ENCODE measurements around the gene SPP2.

Gene SPP2

DNA sequence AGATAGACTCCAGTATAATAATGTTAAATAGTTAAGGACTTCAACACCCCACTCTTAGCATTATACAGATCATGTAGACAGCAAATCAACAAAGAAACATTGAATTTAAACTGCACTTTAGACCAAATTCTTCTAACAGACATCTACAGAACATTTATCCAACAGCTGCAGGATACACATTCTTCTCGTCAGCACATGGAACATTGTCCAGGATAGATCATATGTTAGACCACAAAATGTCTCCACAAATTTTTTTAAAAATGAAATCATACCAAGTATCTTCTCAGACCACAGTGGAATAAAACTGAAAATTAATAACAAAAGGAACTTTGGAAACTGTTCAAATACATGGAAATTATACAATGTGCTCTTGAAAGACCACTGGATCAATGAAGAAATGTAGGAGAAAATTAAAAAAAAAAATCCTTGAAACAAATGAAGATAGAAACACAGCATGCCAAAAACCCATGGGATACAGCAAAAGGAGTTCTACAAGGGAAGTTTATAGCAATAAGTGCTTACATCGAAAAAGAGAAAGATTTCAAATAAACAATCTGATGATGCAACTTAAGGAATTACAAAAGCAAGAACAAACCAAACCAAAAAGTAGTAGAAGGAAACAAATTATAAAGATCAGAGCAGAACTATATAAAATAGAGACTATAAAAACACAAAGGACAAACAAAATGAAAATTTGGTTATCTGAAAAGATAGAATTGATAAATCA, 12.3 kb upstream of the SPP2 start:
- DNase-seq, result no peak

DNA sequence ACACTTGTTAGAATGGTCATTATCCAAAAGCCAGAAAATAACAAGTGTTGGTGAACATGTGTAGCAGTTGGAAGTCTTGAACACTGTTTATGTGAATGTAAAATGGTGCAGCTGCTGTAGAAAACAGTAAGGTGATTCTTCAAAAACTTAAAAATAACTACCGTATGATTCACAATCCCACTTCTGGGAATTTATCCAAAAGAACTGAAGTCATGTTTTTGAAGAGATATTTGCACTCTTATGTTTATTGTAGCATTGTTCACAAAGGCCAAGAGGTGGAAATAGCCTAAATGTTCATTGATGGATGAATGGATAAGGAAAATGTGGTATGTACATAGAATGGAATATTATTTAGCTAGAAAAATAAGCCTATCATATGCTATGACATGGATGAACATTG, 6.3 kb upstream of the SPP2 start:
- no peak for DNase-seq

DNA sequence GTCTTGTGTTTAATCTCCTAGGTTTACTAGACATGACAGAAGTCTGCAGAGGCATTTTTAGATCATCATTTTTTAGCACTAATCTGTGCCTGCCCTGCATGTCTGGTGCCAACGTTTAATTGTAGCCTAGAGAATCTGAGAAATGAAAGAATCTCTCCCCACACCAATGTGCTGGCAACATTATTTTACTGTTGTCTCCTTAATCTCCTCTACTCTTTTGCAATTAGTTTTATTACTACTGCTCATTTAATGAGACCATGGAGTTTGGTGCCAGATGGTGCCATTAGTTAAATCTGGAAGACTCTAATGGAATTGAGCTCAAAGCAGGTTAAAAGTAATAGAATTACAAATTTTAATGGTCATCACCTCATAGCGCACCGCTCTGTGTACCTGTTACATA, 4.0 kb upstream of the SPP2 start:
- DNase-seq, result no peak

DNA sequence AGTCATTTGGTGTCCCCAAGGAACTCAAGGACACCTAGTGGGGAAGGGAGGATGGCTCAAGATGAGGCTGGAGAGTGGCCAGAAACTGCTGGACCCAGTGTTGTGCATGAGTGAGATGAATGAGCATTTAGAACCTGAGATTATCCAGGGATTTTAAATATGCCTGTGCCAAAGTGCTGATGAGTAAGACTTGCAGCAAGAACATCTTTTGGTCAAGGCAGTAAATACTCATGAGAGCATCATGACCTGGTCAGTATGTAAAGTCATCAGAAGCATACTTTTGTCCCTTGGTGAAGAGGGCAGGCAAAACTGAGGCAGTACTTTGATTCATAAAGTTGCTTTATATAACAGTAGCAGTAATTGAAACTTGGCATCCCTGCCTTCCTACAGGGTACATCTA, 3.1 kb upstream of the SPP2 start:
- no peak for DNase-seq

DNA sequence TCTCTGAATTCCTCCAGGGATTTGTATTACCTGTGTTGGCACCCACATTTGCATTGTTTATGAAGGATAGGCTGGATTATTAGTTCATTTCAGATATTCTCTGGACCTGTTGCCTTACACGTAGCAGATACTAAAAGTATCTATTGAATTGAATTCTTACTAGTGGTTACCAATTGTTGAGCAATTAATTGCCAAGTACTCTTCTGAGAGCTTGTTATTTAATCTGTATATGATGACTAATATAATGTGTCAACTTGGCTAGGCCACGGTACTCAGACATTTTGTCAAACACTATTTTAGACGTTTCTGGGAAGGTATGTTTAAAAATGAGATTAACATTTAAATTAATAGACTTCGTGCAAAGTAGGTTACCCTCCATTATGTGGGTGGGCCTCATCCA, 2.5 kb upstream of the SPP2 start:
- no peak for DNase-seq

DNA sequence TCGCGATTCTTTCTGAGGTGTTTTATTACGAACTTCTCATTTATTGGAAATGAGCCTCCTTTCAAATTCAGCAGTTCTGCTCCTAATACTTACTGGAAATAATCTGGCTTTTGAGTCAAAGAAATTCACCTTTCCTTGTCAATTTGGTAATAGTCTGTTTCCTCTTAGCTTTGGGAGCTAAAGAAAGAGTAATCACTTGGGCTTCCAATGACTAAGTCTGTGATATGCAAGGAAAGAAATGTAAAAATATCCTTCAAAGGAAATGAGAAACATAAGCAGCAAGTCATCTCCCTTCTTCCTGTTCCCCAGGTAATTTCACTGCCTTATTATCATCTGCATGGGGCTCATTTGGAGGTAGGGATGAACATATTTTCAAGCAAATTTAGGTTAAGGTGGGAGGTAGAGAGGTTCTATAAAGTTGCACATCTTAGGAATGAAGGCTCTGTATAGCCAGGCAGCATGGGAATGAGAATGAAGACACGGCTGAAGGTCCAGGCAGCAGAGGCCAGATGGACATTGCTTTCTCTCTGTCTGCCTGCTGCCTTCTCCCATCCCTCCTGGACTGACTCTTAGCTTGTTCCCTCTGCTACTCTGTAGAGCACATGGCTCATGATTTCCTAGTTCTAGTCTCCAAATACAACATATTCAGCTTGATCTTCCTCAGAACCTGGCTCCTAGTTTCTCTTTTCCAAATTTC, 1.0 kb downstream of the SPP2 start:
- no peak for DNase-seq

DNA sequence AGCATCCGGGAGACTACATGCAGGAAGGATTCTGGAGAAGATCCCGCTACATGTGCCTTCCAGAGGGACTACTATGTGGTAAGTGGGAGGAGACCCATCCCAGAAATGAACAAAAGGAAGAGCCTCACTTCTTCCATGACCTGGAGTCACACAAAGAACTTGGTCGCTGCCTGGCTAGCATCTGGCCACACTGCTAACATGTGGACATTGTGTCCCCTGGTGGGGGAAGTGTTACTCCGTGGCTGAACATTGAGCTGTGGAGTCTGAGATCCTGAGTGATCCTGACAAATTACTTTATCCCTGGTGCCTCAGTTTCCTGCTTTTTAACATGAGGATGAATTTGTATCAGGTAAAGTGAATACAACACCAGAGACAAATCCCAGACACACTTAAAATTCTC, 8.4 kb downstream of the SPP2 start:
- DNase-seq, result no peak

DNA sequence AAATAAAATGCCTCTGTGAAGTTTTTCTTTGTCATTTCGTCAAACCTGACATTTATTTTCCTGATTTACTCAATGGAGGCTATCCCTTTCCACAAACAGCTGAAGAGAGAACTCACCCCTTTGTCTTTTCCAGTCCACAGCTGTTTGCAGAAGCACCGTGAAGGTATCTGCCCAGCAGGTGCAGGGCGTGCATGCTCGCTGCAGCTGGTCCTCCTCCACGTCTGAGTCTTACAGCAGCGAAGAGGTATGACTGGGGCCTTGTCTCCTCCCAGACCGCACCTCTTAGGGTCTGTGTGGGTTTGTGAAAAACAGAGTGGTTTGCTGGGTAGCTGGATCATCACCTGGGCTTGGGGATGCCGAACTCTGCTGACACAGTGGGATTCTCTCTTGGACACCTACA, 9.7 kb downstream of the SPP2 start:
- no peak for DNase-seq

DNA sequence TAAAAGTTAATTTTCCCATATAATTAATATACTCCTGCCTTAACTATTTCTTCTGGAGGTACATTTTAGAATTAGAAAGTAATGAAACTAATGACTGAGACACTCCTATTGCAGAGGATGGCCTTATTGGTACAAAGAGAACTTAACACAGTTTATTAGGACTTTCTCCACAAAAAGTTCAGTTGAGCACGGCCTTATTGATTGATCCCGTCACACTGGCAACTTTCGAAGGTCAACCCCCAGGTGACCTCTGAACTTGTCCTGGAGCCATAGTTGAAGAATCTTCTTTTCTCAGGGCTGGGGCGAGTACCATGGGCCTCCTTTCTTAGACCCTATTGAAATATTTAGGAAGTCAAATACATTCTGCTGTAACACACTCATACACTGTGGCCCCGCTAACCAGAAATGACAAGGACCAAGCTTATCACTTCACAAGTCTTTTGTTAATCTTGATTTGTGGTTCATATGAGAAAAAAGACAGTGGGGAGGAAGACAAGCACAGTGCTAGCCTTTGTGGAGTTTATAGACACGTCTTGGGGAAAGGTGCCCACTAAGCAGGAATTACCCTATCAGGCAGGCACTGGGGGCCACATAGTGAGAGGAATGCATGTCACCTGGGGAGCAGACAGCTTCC, 11.2 kb downstream of the SPP2 start:
- no peak for DNase-seq

DNA sequence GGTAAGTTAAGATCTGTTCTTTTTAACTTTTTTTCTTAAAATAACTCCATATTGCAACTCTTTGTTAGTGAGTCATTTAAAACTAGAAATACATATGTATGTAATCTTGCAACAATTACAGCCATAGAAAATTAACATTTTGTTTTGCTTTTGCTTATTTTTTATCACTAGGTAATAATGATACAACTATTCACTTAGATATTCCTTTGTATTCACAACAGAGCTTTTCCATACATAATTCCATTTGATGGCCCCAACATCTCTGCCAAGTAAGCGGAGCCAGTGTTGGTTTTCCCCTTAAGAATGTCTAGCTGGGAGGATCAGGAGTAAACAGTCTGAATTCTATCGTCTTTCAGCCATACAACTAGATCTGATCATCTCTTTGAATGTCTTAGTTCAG, 16.1 kb downstream of the SPP2 start:
- DNase-seq, result no peak

DNA sequence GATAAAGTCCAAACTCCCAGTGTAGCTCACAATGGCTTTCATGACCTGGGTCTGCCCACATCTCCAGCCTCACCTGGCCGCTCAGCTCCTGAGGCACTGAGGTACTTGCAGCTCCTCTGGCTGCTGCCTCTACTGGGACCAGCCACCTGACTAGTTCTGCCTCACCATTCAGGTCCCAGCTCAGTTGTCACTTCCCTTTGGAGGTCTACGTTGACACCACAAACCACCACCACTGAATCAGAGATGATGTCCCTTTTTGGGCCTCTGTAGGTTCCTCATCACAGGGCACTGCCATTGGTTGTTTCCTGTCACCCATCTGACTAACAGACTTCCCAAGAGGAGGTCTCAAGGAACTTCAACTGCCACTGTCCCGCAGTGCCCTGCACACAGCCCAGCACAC, 21.2 kb downstream of the SPP2 start:
- no peak for DNase-seq

DNA sequence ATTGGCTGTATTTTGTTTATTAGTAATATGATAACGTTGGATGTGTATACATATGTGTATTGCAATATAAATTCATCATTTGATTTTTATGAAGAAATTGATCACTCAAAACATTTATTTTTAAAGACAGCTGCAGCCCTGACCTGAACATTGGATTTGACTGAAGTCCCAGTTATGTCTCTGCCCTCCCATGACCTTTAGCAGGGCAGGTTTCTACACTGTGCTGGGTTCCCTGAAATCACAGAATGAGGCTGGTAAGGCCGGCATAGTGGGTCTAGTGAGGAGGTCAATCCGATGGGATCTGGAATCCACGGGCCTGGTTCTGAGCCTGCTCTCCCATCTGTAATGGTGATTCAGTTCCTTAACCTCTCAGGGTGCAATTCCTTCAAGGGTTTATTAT, 22.0 kb downstream of the SPP2 start:
- no peak for DNase-seq

DNA sequence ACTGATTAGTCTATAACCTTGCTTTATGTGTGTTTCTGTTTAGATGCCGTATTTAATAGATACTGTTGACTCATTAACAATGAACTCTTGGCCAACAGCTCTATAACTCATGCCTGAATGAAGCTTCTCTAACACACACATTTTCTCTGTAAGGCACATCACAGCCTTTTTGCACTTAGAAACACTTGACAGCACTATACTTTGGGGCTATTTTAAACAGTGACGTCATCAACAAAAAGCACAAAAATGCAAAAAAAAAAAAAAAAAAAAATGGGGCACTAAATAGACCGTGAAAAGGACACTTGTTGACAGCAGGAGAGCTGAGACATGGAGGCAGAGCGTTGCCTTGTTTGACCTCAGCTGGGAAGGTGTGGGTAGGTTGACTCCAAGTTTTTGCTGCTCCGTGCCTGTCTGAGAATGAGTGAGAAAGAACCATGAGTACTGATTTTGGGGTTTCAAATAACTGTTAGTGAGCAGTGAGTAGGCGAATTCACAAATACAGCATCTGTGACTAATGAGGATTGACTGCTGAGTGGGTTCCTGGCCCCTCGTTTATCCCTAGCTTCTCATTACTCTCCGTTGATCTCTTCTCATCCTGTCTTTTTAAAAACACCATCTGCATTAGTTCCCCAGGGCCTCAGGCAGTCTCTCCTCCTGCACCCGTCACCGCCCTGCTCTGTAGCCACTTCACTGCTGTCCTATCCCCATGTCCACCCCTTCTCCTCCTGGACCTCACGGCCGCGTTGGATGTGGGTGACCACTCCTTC, 24.4 kb downstream of the SPP2 start:
- DNase-seq, result no peak

DNA sequence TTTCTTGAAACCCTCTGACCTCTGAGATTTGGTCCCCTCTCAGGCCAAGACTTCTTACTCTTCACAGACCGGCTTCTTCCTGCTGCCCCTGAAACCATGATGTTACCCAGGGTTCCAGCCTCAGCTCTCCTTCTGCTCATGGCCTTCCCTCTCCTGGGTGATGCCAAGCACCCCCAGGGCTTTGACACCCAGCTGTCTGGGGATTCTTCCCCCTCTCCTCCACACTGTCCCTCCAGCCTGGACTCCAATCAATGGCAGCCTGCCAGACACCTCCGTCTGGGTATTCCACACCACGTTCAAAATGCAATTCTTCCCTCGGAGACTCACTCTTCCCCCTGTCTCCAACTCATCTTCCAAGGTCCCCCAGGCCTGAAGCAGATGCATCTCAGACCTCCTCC, 25.0 kb downstream of the SPP2 start:
- no peak for DNase-seq

DNA sequence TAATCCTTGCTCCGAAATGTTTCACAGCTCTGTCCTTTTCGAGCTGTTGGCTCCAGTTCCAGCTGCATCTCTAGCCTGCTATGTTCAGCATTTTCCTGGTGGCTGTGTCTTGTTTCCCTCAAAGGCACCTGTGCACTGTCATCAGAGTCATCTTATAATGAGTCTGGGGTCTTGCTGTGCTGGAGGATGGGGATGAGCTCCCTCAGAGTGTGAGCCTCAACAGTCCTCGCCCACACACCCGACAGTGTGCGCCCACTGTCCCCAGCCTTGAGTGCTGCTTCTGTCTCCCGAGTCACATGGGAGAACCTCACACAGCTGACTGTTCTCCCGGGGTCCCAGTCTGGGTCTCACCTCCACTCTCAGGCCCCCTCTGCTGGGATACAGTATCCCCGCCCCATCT, 25.4 kb downstream of the SPP2 start:
- no peak for DNase-seq

DNA sequence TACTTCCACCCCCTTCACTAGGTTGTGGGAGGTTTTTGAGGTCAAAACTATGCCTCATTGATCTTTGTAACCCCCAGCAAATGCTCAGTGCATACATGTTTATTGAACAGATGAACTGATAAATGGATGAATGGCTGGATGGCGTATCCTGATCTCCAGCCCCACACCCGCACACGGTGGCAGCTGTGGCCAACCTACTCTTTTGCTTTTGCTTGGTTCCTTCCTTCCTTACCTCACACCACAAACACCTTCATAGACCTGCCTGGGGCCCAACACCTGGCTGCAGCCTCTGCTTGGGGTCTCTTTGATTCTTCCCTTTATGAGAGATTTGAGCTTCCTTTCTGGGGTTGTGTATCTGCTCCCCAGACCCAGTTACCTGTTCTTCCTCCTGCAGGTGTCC, 25.9 kb downstream of the SPP2 start:
- DNase-seq, result no peak

DNA sequence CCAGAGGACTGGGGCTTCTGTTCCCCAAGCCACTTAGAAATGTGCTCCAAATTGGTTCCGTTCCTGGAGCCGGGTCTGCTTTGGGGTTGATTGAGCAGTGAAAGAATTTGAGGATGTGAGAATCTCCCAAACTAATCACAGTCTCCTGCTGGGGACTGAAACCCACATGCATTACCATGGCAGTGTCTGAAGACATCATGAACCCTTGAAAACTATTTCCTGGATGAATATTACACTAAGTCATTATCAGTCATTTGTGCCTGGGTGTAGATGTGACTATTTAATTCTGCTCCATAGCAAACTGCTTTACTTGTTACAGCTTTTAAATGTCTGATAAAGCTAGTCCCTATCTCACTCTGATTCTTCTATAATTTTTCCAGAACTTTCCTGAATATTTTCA, 27.6 kb downstream of the SPP2 start:
- DNase-seq, result no peak

DNA sequence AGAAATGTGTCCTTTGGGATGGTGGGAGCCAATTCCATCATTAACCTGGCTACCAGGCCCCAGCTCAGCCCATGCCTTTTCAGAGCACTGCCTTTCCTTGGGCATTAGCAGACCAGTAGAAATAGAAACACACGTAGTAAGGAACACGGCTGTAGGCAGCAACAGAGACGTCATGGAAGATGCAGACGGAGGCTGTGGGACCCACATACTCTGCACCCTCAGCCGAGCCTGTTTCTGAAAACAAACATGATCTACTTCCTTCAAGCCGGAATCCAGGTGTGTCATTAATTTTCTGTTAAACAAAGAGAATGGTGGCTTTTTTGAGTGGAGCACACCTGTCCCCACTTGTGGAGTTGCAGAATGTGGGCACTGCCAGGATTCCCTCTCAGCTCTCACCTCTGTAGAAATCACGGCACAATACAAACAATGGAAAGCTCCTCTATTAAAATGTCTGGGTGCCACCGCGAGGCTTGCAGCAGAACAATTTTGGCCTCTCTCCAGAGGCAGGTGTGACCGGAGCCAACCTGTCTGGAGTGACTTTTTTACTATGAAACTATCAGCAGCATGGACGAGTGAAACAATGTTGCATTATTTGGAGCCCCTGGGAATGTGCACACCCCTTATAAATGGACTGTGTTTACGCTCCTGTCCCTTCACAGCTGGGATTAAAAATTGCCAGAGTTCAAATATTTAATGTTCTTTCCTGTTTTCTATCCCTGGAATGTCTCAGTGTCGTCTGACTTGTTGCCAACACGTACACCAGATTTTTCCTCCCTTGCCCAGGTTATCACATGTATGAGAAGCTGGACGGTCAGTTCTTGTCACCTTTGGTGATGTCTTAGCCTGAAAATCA, 31.7 kb downstream of the SPP2 start:
- no peak for DNase-seq

DNA sequence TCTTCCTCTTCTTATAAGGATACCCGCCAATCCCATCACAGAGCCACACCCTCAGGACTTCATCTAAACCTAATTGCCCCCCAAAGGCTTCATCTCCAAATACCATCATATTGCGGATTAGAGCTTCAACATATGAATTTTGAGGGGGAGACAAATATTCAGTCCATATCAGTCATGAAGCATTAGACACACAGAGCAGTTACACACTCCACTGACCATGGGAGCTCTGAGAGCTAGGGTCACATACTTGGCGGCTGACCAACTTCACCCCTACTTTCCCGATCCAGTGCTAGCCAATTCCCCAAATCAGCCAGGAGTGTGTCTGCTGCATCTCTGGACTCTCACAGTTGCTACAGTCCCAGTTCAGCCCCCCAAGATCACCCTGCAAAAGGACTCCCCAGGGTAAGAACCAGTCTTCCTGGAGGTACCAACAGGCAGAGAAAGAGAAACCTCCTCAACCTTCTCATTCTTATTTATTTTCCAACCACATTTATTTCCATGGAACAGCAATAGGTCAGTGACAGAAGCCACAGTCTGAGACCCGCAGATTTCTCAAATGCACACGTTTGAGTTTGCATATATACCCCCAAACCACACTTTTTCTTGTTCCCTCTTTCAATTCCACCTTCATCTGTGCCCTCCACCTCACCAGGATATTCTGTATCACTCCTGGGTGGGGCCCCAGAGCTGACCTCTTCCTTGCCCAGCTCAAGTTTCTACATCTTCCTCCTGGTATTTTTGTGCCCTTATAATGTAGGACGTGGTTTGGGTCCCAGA, 33.3 kb downstream of the SPP2 start:
- DNase-seq, result no peak

DNA sequence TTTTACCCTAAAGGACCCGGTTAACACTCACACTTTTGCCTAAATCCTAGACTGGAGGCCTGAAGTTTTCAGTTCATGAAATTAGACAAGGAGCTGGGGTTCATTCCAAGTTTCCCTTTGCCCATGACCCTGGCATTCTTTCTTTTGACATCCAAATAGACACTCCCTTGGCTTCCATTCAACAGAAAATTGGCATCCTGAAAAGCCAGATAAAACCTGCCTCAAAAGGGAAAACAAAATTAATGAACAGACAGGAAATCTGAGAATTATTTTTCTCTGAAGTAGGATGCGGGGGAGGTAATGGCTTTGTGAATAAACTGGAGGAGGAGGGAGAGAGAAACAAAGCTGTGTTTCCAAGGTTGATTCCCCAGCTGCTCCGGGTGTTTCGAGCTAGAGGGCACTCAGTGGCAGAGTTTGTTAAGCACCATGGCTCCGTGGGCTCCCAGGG, 41.0 kb downstream of the SPP2 start:
- no peak for DNase-seq

DNA sequence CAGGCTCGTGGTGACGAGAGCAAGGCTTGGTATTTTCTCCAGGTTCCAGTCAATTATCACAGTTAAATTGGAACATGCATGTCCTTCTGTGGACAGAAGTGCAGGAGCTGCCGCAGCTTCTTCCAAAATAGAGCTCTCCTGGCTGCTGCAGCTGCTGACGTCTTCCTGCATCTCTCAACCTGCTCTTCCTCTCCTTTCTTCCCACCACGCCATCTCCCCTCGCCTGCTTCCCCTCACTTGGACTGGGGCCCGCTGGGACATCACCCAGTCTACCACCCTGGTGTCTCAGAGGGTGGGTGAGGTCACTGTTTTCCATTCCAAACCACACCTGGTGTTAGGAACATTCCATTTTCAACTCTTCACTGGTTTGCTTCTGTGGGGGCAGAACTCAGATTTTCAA, 41.4 kb downstream of the SPP2 start:
- no peak for DNase-seq

DNA sequence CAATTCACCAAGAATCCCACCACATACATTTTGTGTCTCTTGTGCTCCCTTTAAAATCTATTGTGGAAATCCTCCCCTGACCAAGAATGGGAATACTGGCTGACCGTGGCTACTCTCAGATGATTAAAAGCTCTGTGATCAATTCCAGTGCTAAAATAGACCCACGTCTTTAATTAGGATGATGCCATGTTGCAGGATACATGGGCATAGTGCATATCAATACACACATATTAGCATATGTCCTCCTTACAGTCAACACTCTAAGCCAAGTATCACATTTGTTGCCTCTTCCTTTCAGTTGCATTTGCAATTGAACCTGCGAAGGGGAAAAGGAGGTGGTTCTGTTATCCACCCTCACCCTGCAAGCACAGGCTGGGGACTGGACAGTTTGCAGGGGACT, 41.8 kb downstream of the SPP2 start:
- no peak for DNase-seq

Data from activated CD4-positive, alpha-beta T cell treated with anti-CD3 and anti-CD28 coated beads, Interleukin-2, amount 50 U/mL, for 4 hours (primary cell).